NB4 (cell line): Measurements from ENCODE around the gene LRRC1.

ENCODE experiments used
- CTCF ChIP-seq: IDR thresholded peaks from one replicate; pipeline ENCODE4 v1.5.1; 2012; ENCODE audit warnings: low read depth, low read length
- POLR2A ChIP-seq: IDR thresholded peaks from 2 replicates; pipeline ENCODE4 v1.6.1; 2011; ENCODE audit warnings: mild to moderate bottlenecking; ENCODE audit not compliant: insufficient read length; ENCODE audit errors: extremely low read depth
- TF ChIP-seq, protein P1 (sequence below): IDR thresholded peaks from 2 replicates; pipeline ENCODE4 v1.6.1; 2011; ENCODE audit warnings: low read depth, low read length

DNA sequence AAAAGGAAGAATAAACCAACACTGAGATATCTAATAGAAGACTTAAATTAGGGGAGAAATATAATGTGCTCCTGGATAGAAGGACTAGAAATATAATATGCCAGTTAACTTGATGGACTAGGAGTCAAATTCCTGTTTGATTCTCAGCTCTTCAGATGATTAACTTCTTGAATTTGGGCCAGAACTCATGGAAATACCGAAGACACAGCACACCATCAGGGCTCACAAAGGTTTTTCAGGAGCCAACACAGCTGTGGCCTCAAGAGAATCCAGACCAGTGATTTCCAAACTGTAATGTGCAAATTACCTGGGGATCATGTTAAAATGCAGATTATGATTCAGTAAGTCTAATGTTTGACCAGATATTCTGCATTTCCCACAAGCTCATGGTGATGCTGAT, 33.8 kb upstream of the LRRC1 start:
- TF ChIP-seq CTCF (no peak), POLR2A (no peak)
- TF ChIP-seq, protein P1, sequence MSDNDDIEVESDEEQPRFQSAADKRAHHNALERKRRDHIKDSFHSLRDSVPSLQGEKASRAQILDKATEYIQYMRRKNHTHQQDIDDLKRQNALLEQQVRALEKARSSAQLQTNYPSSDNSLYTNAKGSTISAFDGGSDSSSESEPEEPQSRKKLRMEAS = no peak
